Activated CD4-positive, alpha-beta T cell treated with anti-CD3 and anti-CD28 coated beads for 24 hours (primary cell): ENCODE results near the gene NFE2L1.
"Not testable (repeated sequence)": the region's sequence is repeated elsewhere in the genome, so short reads cannot be mapped to it uniquely, and the experiment has no call there.

Source experiments
- DNase-seq, 2 donors: peaks; one replicate each; pipeline ENCODE4 v3.0.0-alpha.2; 2020; ENCODE audit warnings: low read depth in 2 of 2

Gene NFE2L1

GRCh38 chr17:48067808-48068207 lies 19.6 kb downstream of the NFE2L1 start:
- not testable (repeated sequence) for DNase-seq

GRCh38 chr17:48068491-48068961 lies 20.4 kb downstream of the NFE2L1 start:
- DNase-seq: no peak

- no peak for DNase-seq
Measured at GRCh38 chr17:48070195-48070594, 22.0 kb downstream of the NFE2L1 start.

DNA sequence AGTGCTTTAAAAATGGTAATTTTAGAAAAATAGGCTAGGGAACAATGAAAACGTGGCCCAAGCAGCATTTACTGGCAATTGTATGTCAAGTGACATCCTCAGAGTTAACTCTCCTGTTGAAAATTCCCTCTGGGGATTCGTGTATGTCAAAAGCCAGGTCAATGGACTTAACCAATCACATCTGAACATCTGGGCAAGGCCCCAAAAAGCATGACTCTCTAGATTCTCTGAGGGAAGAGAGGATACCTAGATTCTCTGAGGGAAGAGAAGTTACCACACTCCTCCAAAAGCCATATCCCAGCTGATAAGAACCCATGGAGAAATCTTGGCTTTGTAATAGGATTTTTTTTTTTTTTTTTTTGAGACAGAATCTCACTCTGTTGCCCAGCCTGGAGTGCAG lies 23.5 kb downstream of the NFE2L1 start:
- no peak for DNase-seq

DNA sequence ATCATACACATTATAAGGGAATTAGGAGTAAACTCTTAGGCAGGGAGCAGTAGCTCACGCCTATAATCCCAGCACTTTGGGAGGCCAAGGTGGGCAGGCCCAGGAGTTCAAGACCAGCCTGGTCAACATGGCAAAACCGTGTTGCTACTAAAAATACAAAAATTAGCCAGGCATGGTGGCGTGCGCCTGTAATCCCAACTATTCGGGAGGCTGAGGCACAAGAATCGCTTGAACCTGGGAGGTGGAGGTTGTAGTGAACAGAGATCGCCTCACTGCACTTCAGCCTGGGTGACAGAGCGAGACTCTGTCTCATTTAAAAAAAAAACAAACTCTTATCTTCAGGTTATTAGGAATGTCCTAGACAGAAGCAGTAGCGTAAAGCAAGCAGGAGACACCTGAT lies 24.7 kb downstream of the NFE2L1 start:
- DNase-seq: not testable (repeated sequence)

DNA sequence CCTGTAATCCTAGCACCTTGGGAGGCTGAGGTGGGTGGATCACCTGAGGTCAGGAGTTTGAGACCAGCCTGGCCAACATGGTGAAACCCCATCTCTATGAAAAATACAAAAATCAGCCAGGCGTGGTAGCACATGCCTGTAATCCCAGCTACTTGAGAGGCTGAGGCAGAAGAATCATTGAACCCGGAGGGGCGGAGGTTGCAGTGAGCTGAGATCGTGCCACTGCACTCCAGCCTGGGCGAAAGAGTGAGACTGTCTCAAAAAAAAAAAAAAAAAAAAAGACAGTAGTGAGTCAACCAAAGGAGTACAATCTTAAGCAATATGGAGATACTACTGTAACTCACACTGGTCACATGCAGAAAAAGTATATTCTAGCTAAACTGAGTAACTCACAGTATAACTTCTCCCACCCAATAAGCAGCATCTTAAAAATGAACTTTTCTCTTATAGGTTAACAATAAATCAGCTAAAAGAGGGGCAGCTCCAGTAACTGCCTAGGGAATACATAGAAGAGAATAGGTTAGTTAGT lies 25.5 kb downstream of the NFE2L1 start:
- not testable (repeated sequence) for DNase-seq

DNA sequence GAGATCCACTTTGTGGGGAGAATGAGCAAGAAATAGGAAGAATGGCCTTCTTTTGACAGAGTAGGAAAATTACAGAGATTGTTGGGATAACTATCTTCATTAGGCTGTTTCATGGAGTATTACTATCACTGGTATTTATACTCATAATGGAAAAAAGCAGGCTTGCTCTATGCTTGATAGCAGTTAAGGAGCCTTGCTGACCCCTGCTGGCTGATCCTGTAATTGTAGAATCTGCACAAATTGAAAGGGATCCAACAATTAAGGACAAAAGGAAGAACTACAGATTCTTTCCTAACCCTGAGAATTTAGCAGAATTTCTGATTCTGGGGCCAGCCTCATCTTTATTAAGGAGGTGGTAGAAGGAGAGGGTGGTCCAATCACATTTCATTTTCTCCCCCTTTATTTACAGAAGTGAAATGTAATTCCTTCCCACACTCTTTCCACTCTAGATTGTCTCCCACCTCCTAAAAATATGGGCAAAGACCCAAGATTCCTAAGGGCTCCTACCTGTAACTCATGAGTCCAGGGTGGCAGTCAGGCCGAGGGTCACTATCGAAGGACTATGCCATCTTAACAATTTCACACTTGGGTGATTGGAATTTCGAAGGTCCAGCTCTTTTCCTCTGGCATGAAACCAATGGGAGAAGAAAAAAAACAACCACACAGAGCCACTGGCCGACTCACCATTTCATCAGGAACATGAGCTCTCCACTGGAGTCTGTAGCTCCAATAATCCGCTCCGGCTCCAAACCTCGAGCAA lies 26.3 kb downstream of the NFE2L1 start:
- DNase-seq: peak; percentile 64 to 65

DNA sequence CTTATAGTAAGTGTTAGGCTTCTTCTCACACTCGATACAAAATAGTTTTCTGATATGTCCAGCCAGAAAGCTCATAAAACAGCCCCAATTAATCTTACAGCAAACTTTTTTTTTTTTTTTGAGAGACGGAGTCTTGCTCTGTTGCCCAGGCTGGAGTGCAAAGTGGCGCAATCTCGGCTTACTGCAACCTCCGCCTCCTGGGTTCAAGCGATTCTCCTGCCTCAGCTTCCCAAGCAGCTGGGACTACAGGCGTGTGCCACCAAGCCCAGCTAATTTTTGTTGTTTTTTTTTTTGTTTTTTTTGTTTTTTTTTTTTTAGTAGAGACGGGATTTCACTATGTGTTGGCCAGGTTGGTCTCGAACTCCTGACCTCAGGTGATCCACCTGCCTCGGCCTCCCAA lies 29.0 kb downstream of the NFE2L1 start:
- DNase-seq: not testable (repeated sequence)

- no peak for DNase-seq
Measured at GRCh38 chr17:48081858-48082257, 33.7 kb downstream of the NFE2L1 start.

GRCh38 chr17:48084932-48085331 lies 36.8 kb downstream of the NFE2L1 start:
- DNase-seq: no peak

DNA sequence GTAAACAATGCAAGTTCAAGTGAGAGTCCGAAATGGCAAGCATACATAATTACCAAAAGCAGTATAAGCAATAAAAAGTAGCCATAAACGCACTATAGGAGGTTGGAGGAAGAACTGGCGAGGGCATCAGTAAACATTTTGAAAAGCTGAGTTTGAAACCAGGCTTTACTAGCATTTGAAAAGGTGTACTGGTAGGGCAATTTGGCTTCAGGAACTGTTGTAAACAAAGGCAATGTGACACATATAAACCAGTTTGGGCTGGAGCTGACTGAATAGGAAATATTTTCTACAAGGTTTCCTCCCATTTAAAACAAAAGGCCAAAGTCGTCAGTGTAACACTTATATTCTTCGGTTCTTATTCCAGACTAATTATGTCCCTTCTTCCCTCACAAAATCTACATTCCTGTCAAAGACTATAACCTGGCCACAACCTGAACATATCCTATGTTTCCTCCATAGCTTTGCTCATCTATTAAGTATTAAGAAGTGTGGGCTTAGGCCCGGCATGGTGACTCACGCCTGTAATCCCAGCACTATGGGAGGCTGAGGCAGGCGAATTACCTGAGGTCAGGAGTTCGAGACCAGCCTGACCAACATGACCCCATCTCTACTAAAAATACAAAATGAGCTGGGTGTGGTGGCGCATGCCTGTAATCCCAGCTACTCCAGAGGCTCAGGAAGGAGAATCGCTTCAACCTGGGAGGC lies 45.3 kb downstream of the NFE2L1 start:
- DNase-seq: no peak

- no peak for DNase-seq
Measured at GRCh38 chr17:48095611-48096010, 47.5 kb downstream of the NFE2L1 start.

DNA sequence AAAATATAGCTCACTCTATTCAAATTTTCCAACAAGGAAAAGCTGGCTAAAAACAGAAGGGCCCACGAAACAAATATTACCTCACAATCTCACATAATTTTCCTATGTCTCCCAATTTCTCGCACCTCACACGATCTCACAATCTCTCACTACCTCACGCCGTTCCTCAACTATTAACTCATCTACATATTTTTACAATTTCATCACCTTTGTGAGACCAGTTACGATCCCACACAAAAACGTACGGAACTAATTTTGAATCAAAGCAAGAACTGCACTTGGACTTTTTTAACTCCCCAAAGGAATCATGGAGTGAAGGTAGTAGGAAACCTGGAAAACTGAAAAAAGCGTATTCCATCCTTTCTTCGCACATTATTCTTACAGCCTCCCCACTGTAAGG lies 52.0 kb downstream of the NFE2L1 start:
- no peak for DNase-seq

DNA sequence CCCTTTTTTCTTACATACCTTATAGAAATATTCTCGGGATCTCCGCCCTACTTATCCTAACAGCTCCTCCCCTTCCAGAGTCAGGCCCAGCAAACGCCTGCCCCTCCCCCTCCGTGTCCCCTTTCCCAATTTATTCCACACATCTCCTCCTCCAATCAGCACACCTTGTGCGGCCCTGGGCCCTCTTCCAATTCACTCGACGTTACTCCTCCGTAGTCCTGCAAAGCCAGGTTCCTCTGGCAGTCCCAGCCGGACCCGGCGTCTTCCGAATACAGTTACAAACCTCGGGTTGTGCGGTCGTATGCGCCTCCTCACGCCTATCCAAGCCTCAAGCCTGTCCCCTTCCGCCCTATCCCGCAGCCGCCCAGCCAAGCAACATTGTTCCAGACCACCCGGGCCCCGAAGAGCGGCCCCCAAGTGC lies 52.4 kb downstream of the NFE2L1 start:
- peak in 1 of 2 donors; percentile 6 for DNase-seq

- peak; percentile 88 to 91 for DNase-seq
Measured at GRCh38 chr17:48101012-48101720, 53.0 kb downstream of the NFE2L1 start, which contains the start of gene CBX1. CBX1 (minus strand) TSS chr17:48101478; CDS start chr17:48077004, 24,474 bp downstream.

DNA sequence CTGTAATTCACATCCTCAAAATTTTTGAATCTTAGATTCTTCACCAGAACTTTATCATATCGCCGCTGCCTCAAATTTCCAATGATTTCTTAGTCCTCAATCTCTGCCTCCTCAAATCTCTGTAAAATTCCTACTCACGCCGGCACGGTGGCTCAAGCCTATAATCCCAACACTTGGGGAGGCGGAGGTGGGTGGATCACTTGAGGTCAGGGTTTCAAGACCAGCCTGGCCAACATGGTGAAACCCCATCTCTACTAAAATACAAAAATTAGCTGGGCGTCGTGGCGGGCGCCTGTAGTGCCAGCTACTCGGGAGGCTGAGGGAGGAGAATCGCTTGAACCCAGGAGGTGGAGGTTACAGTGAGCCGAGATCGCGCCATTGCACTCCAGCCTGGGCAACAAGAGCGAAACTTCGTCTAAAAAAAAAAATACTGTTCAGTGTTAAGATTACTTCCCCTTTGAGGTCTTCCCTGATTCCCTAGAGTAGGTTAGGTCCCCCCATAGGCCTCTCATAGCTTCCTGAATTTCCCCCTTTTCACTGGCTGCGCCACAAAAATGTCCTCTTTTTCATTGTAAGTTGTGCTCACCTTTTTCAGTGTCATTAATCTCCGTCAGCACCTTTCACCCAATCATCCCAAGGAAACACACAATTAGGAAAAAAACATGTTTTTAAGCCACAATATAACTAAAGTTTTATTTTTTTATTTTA lies 54.0 kb downstream of the NFE2L1 start:
- no peak for DNase-seq

GRCh38 chr17:48102798-48103715 lies 54.9 kb downstream of the NFE2L1 start:
- peak in 1 of 2 donors; percentile 10 for DNase-seq

DNA sequence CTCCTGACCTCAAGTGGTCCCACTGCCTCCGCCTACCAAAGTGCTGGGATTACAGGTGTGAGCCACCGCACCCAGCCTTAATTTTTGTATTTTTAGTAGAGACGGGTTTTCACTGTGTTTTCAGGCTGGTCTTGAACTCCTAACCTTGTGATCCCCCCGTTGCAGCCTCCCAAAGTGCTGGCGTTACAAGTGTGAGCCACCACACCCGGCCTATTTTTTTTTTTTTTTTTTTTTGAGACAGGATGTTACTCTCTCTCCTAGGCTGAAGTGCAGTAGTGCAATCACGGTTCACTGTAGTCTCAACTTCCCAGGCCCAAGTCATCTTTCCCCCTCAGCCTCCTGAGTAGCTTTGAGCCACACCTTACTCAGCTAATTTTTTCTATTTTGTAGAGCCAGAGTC lies 56.3 kb downstream of the NFE2L1 start:
- no peak for DNase-seq

GRCh38 chr17:48106802-48107136 lies 58.6 kb downstream of the NFE2L1 start:
- no peak for DNase-seq
